Caco-2 (cell line): Measurements from ENCODE around the gene FOXF2. TPM values are rescaled to one million over a fixed set of nuclear protein-coding genes. Genes with fewer than 3 reads are reported as not detected.

ENCODE experiments used
- BruUV-seq: library from RNA; stranded (reverse); fragments of 400-500 nt; replicated peaks from 2 replicates; lab custom pipeline; 2021; lab: Mats Ljungman, UMichigan
- CTCF ChIA-PET: fragments of 300-600 bp; sonication (Branson Sonifier 250); formaldehyde crosslinking; loops from one replicate; lab custom pipeline; 2022; ENCODE audit warnings: antibody characterized with exemption; lab: Charles Lee
- POLR2A ChIA-PET: fragments of 300-600 bp; sonication (Branson Sonifier 250); formaldehyde crosslinking; loops from one replicate; lab custom pipeline; 2022; ENCODE audit warnings: antibody characterized with exemption; lab: Charles Lee
- DNase-seq, 2 experiments: peaks; one replicate each; pipeline versions ENCODE4 v3.0.0 to v3.0.0-alpha.2; 2020 to 2022
- H3K27me3 ChIP-seq: replicated peaks from 2 replicates; pipeline ENCODE4 v1.6.0; 2011; ENCODE audit warnings: low read length; ENCODE audit not compliant: control insufficient read depth, insufficient read depth
- H3K36me3 ChIP-seq: 2 replicates; pipeline ENCODE4 v1.5.1; 2011; ENCODE audit warnings: low read length; ENCODE audit not compliant: control insufficient read depth, insufficient read depth
- H3K4me1 ChIP-seq: fragments of 250-450 bp; sonication (Bioruptor Pico); 2 replicates; pipeline ENCODE4 v1.5.1; 2020; ENCODE audit warnings: mild to moderate bottlenecking
- H3K4me3 ChIP-seq: 2 replicates; pipeline ENCODE4 v1.5.1; 2011; ENCODE audit warnings: low read depth, mild to moderate bottlenecking, control low read depth, low read length
- H3K9me3 ChIP-seq: fragments of 250-450 bp; sonication (Bioruptor Pico); 2 replicates; pipeline ENCODE4 v1.5.1; 2020; ENCODE audit warnings: mild to moderate bottlenecking, moderate library complexity
- H3K27ac Mint-ChIP-seq: one replicate; pipeline ENCODE4 v1.8.0; 2022; ENCODE audit warnings: mixed read lengths; ENCODE audit not compliant: unreplicated experiment
- H3K27me3 Mint-ChIP-seq: one replicate; pipeline ENCODE4 v1.8.0; 2022; ENCODE audit warnings: mixed read lengths; ENCODE audit not compliant: insufficient read depth, unreplicated experiment
- H3K36me3 Mint-ChIP-seq: one replicate; pipeline ENCODE4 v1.8.0; 2022; ENCODE audit warnings: mild to moderate bottlenecking, mixed read lengths; ENCODE audit not compliant: insufficient read depth, unreplicated experiment
- H3K4me1 Mint-ChIP-seq: one replicate; pipeline ENCODE4 v1.8.0; 2022; ENCODE audit warnings: low read depth, mixed read lengths; ENCODE audit not compliant: unreplicated experiment
- H3K4me3 Mint-ChIP-seq: one replicate; pipeline ENCODE4 v1.8.0; 2022; ENCODE audit warnings: mild to moderate bottlenecking, moderate library complexity, mixed read lengths; ENCODE audit not compliant: unreplicated experiment
- H3K9me3 Mint-ChIP-seq: one replicate; pipeline ENCODE4 v1.8.0; 2022; ENCODE audit warnings: mixed read lengths; ENCODE audit not compliant: unreplicated experiment
- CTCF ChIP-seq, 2 experiments: fragments of 200-600 bp in 1 of 2; IDR thresholded peaks; 1 replicate in 1 of 2; 2 replicates in 1 of 2; pipeline versions ENCODE4 v1.5.1 to v1.8.0; 2011 to 2022; ENCODE audit warnings: antibody characterized with exemption in 1 of 2, control low read depth in 1 of 2, inconsistent platforms in 1 of 2, low read depth in 1 of 2, low read length in 1 of 2, mild to moderate bottlenecking in 1 of 2, moderate library complexity in 1 of 2; ENCODE audit not compliant: insufficient read depth in 1 of 2, severe bottlenecking in 1 of 2, unreplicated experiment in 1 of 2
- intact Hi-C: fragments of 100-400 bp; cut with micrococcal nuclease; formaldehyde crosslinking; loops from one replicate; pipeline ENCODE4 v1.10.0; 2022; ENCODE audit not compliant: unreplicated experiment
- total RNA-seq: library from RNA; stranded (reverse); gene quantifications from 2 replicates; pipeline ENCODE4 v1.2.3, GENCODE V29; 2022

FOXF2 gene
- total RNA-seq, 1 experiment from 2014 or later: 0.88 TPM

- Mint-ChIP-seq H3K4me1 (no peaks in the 10 kb centered on the region), H3K36me3 (no peaks in the 10 kb centered on the region), H3K9me3 (no peaks in the 10 kb centered on the region), H3K27ac (no peak overlapping the region), H3K27me3 (peaks cover 6% of the 10 kb centered on the region), H3K4me3 (peak overlapping the region; percentile 40)
- H3K4me1 ChIP-seq: no peaks in the 10 kb centered on the region
- CTCF ChIA-PET: interaction anchor here (0.6 kb wide), 1 partner anchor 1982 kb away, joined by 3 read pairs; no protein-coding TSS in a partner anchor
- no TSS peak for BruUV-seq
- no peak overlapping the region for H3K4me3 ChIP-seq
- no peak for DNase-seq
- POLR2A ChIA-PET: no interaction called here
- intact Hi-C loops: loop anchor here (10.0 kb wide), 1 partner anchor 666 kb away; no protein-coding TSS in a partner anchor
- TF ChIP-seq CTCF (IDR thresholded peaks at IDR 0.05; ENCODE audit: insufficient read depth in 1 of 2, low read depth in 1 of 2, low read length in 1 of 2, severe bottlenecking in 1 of 2, unreplicated experiment in 1 of 2): no peak
- no peaks in the 10 kb centered on the region for H3K36me3 ChIP-seq
- H3K9me3 ChIP-seq: no peaks in the 10 kb centered on the region
- H3K27me3 ChIP-seq: no peaks in the 10 kb centered on the region
Observed at GRCh38 chr6:1390946-1391799, 1.8 kb downstream of the FOXF2 start.

GRCh38 chr6:1391800-1392309 lies 2.5 kb downstream of the FOXF2 start:
- Histone ChIP-seq H3K36me3 (no peaks in the 10 kb centered on the region), H3K9me3 (no peaks in the 10 kb centered on the region), H3K4me1 (no peaks in the 10 kb centered on the region), H3K4me3 (no peak overlapping the region), H3K27me3 (no peaks in the 10 kb centered on the region)
- ChIA-PET POLR2A (no interaction called here), CTCF (no interaction called here)
- TF ChIP-seq CTCF (IDR thresholded peaks at IDR 0.05; ENCODE audit: insufficient read depth in 1 of 2, low read depth in 1 of 2, low read length in 1 of 2, severe bottlenecking in 1 of 2, unreplicated experiment in 1 of 2): no peak
- intact Hi-C loops: loop anchor here (10.0 kb wide), 1 partner anchor 667 kb away; no protein-coding TSS in a partner anchor
- peaks cover 6% of the 10 kb centered on the region for H3K27me3 Mint-ChIP-seq
- BruUV-seq: no TSS peak
- H3K27ac Mint-ChIP-seq: no peak overlapping the region
- DNase-seq: no peak
- H3K36me3 Mint-ChIP-seq: no peaks in the 10 kb centered on the region
- H3K4me3 Mint-ChIP-seq: no peak overlapping the region
- H3K9me3 Mint-ChIP-seq: no peaks in the 10 kb centered on the region
- H3K4me1 Mint-ChIP-seq: peaks cover 3% of the 10 kb centered on the region

GRCh38 chr6:1392813-1393640 lies 3.7 kb downstream of the FOXF2 start:
- BruUV-seq: no TSS peak
- Mint-ChIP-seq H3K27ac (no peak overlapping the region), H3K4me3 (no peak overlapping the region), H3K9me3 (no peaks in the 10 kb centered on the region), H3K4me1 (peaks cover 5% of the 10 kb centered on the region), H3K27me3 (peaks cover 12% of the 10 kb centered on the region), H3K36me3 (no peaks in the 10 kb centered on the region)
- ChIA-PET CTCF (no interaction called here), POLR2A (no interaction called here)
- intact Hi-C loops: loop anchor here (10.0 kb wide), 1 partner anchor 668 kb away; no protein-coding TSS in a partner anchor
- H3K4me3 ChIP-seq: no peak overlapping the region
- no peaks in the 10 kb centered on the region for H3K27me3 ChIP-seq
- TF ChIP-seq CTCF (IDR thresholded peaks at IDR 0.05; ENCODE audit: insufficient read depth in 1 of 2, low read depth in 1 of 2, low read length in 1 of 2, severe bottlenecking in 1 of 2, unreplicated experiment in 1 of 2): no peak
- no peaks in the 10 kb centered on the region for H3K9me3 ChIP-seq
- DNase-seq: no peak
- no peaks in the 10 kb centered on the region for H3K4me1 ChIP-seq
- H3K36me3 ChIP-seq: no peaks in the 10 kb centered on the region
